Left cardiac atrium (tissue), 4 donors: ENCODE results near the gene ABTB2. TPM values are rescaled to one million over a fixed set of nuclear protein-coding genes. Genes with fewer than 3 reads are reported as not detected.

Experiments
- ATAC-seq, 2 donors: fragments of 200-7000 bp; cut with Tn5 transposase; one replicate each; pipeline ENCODE4 v1.9.1; 2020; ENCODE audit warnings: mild to moderate bottlenecking in 2 of 2, moderate library complexity in 2 of 2
- DNase-seq: peaks from one replicate; pipeline ENCODE4 v3.0.0-alpha.2; 2020
- intact Hi-C, 2 donors: fragments of 100-400 bp; cut with DNase I; formaldehyde crosslinking; loops; one replicate each; pipeline versions ENCODE4 v1.14.1 to v1.15.1; 2022 to 2023
- total RNA-seq, 2 donors: library from RNA; stranded (reverse); fragmentation: NEBNext Ultra II Directional; extraction: Animal tissue kit (Norgen Biotek cat#: 25700); gene quantifications; one replicate each; pipeline ENCODE4 v1.2.1, GENCODE V29; 2021
- donor health status: DM: no; HTN: yes; CAD: no.
- donor health status: DM: no; HTN: yes; CAD: no; lungs with severe emphysema.
- donor health status: DM: yes; HTN: yes; CAD: no.
- donor health status: Dilated cardiomyopathy.

ABTB2 gene
- total RNA-seq, 2 donors from 2014 or later, result 12.5 to 19.3 TPM

- ATAC-seq (no peak), DNase-seq (no peak)
- intact Hi-C loops, result no loop called here
Measured at GRCh38 chr11:34305193-34305592, 52.6 kb downstream of the ABTB2 start.

- intact Hi-C loops, result no loop called here
- DNase-seq (no peak), ATAC-seq (peak in 1 of 2 donors; percentile 20)
Measured at GRCh38 chr11:34303028-34303570, 54.7 kb downstream of the ABTB2 start.

- ATAC-seq, result peak in 1 of 2 donors; percentile 71
- DNase-seq, result no peak
- intact Hi-C loops, result no loop called here
Measured at GRCh38 chr11:34302046-34302921, 55.5 kb downstream of the ABTB2 start.

- intact Hi-C loops, result no loop called here
- ATAC-seq (no peak), DNase-seq (no peak)
Measured at GRCh38 chr11:34300926-34301295, 56.9 kb downstream of the ABTB2 start.

GRCh38 chr11:34300026-34300925 lies 57.5 kb downstream of the ABTB2 start:
- intact Hi-C loops, result no loop called here
- ATAC-seq, result no peak
- DNase-seq, result no peak

- ATAC-seq (no peak), DNase-seq (no peak)
- intact Hi-C loops, result no loop called here
Measured at GRCh38 chr11:34299284-34299972, 58.4 kb downstream of the ABTB2 start.

GRCh38 chr11:34298871-34299270 lies 58.9 kb downstream of the ABTB2 start:
- DNase-seq (no peak), ATAC-seq (no peak)
- intact Hi-C loops, result no loop called here

- ATAC-seq (no peak), DNase-seq (no peak)
- intact Hi-C loops, result no loop called here
Measured at GRCh38 chr11:34296412-34296811, 61.4 kb downstream of the ABTB2 start.

- no peak for DNase-seq
- ATAC-seq, result no peak
- intact Hi-C loops, result no loop called here
Measured at GRCh38 chr11:34292546-34292945, 65.3 kb downstream of the ABTB2 start.

GRCh38 chr11:34292111-34292510 lies 65.7 kb downstream of the ABTB2 start:
- ATAC-seq, result no peak
- DNase-seq, result no peak
- intact Hi-C loops, result no loop called here

- no peak for ATAC-seq
- intact Hi-C loops, result no loop called here
- DNase-seq, result no peak
Measured at GRCh38 chr11:34290926-34291325, 66.9 kb downstream of the ABTB2 start.

- DNase-seq (no peak), ATAC-seq (no peak)
- intact Hi-C loops, result no loop called here
Measured at GRCh38 chr11:34288492-34288891, 69.3 kb downstream of the ABTB2 start.

- no peak for DNase-seq
- no peak for ATAC-seq
- intact Hi-C loops, result no loop called here
Measured at GRCh38 chr11:34284811-34285481, 72.9 kb downstream of the ABTB2 start.

GRCh38 chr11:34284156-34284555 lies 73.7 kb downstream of the ABTB2 start:
- DNase-seq (no peak), ATAC-seq (no peak)
- intact Hi-C loops, result no loop called here

GRCh38 chr11:34280945-34281872 lies 76.6 kb downstream of the ABTB2 start:
- intact Hi-C loops, result no loop called here

GRCh38 chr11:34278693-34279297 lies 79.0 kb downstream of the ABTB2 start:
- peak; percentile 7 to 31 for ATAC-seq
- no peak for DNase-seq
- intact Hi-C loops, result no loop called here

More at GRCh38 chr11:34280945-34281872, 76.6 kb downstream of the ABTB2 start:
- ATAC-seq (peak in 1 of 2 donors; percentile 40), DNase-seq (no peak)

GRCh38 chr11:34278175-34278574 lies 79.6 kb downstream of the ABTB2 start:
- intact Hi-C loops, result no loop called here
- ATAC-seq (no peak), DNase-seq (no peak)
